ENCODE data around the gene HYAL3.
"Not testable (repeated sequence)": the region's sequence is repeated elsewhere in the genome, so short reads cannot be mapped to it uniquely, and the experiment has no call there.

Gene HYAL3

DNA sequence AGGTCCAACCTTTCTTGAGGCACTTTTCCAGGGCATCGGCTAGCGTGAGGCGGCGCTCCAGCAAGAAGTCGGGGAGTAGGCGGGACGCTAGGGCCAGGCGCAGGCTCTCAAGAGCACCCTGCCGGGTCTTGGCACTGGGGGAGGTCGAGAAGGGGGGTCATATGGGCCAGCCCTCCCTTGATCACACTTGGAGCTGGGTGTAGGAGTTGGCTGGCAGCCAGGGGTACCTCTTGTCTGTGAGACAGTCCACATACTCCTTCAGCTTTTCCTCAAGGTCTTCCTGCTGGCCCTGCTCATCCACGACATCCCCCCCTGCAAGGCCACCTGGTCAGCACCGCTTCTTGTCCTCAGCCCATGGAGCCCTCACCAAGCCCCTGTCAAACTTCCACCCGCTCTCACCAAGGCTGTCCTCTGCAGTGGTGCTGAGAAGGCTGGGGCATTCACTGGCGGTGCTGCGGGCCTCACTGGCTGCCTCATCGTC is 9.0 kb downstream of the HYAL3 start:
- DNase-seq (ENCODE audit: low spot score), result no peak

DNA sequence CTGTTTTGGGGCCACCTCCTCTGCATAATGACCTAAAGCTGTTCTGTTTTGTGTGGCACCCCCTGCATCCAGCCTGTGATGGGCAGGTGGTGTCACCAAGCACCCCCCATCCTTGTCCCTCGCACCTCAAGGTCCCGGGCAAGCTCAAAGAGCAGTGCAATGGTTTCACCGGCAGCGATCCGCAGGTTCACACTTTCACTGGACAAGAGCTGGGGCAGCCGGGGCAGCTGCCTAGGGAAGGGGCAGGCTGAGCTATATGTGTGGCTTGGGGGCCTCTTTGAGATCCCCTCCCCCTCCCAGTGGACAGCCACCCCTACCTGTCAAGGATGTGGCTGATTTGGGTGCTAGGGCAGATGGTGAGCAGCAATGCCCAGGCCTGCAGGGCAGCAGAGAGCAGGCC is 10.1 kb downstream of the HYAL3 start:
- DNase-seq (ENCODE audit: low spot score), result no peak

DNA sequence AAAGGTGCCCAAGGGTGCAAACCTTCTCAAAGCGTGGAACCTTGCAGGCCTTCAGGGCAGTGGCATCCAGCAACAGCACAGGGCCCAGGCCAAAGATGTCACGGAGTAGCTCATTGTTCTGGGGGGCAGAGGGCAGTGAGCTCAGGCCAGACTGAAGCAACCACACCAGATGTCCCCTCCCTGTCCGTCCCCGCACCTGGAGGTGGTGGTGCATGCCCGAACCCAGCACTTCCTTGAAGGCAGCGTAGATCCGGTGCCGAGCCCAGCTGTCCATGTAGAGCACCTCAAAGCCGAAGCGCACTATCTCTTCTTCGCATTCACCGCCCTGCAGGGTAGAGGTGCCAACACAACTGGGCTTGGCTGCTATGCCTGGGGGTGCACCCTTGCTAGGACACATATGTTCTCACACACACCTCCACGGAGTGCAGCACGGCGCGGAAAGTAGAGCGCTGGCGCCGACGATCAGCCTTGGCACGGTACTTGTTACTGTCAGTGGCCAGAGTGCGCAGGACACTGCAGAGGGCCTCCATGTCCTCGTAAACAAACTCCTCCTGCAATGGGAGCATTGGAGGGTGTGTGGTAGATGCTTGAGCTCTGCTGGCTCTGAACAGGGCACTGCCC is 10.7 kb downstream of the HYAL3 start:
- DNase-seq (ENCODE audit: low spot score), result no peak

GRCh38 chr3:50287262-50287661 is 11.9 kb downstream of the HYAL3 start:
- no peak for DNase-seq (ENCODE audit: low spot score)

- DNase-seq (ENCODE audit: low spot score), result no peak
Observed at GRCh38 chr3:50286322-50287227, 12.6 kb downstream of the HYAL3 start.

DNA sequence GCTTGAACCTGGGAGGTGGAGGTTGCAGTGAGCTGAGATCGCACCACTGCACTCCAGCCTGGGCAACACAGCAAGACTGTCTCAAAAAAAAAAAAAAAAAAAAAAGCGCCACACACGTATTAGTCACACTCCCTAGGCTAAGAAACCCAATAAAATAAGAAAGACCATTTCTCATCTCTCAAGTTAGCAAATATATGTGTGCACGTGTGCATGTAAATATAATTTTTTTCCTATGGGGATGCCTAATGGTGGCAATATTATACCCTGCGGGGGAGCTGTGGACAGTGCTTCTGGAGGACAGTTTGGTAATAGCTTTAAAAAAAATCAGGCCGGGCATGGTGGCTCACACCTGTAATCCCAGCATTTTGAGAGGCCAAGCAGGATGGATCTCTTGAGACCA is 15.1 kb downstream of the HYAL3 start:
- DNase-seq (ENCODE audit: low spot score), result not testable (repeated sequence)

- DNase-seq (ENCODE audit: low spot score), result no peak
Observed at GRCh38 chr3:50279255-50280016, 19.8 kb downstream of the HYAL3 start.

DNA sequence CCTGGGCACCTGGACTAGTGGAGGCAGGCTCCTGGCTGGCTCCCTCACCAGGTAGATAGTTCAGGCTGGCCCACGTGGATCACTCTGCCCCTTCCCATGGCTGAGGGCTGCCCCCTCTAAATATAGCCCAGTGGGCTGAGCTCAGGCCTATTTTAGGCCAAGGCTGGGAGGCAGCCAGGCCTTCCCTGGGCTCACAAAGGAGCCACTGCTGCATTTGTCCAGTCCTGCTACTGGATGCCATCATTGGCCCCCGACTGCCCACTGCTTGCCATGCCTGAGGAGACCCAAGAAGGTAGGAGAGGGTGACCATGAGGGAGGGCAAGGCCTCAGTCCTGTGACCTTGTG is 20.4 kb downstream of the HYAL3 start, which contains the start of gene LSMEM2:
Gene LSMEM2 (plus strand): TSS at position 208 of the 345 bp plus-strand sequence. CDS start 27 bp downstream, at position 235.
- no peak for DNase-seq (ENCODE audit: low spot score)

DNA sequence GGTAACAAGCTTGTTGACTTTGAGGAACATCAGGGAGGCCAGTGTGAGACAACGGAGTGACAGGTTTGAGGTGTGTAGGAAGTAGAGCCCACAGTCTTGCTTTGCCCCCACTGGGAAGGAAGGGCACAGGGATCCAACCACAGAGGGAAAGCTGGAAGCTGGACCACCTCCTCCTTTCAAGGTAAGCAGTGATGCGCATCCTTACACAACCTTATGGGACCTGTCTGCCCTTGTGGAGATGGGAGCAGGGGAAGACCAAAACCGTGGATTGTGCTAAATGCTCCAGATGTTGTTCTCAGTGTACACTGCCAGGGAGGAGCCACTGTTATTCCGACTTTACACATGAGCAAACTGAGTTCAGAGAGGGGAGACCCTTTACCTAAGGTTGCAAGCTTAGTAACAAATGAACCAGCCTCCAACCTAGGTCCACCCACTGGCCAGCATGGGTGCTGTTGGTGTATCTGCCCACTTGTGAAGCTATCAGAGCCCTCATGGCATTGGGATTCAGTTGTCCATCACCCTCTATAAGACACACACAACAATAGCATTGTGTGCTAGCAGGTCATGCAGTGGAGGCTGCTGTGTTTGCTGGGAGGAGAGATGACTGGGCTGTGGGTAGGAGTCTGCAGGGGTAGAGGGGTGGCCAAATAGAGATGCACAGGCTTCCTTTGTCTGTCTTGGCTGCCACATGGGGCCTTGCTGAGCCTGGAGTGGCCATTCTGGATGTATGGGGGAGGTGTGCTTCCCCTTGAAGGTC is 20.9 kb downstream of the HYAL3 start:
- no peak for DNase-seq (ENCODE audit: low spot score)

DNA sequence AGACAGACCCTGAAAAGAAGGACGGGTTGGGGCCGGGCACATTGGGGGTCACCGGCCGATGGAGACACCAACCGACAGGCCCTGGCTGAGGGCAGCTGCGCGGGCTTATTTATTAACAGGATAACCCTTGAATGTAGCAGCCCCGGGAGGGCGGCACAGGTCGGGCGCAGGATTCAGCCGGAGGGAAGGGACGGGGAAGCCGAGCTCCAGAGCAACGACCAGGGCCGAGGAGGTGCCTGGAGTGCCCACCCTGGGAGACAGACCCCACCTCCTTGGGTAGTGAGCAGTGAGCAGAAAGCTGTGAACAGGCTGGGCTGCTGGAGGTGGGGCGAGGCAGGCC is 22.5 kb downstream of the HYAL3 start:
- DNase-seq (ENCODE audit: low spot score), result no peak

DNA sequence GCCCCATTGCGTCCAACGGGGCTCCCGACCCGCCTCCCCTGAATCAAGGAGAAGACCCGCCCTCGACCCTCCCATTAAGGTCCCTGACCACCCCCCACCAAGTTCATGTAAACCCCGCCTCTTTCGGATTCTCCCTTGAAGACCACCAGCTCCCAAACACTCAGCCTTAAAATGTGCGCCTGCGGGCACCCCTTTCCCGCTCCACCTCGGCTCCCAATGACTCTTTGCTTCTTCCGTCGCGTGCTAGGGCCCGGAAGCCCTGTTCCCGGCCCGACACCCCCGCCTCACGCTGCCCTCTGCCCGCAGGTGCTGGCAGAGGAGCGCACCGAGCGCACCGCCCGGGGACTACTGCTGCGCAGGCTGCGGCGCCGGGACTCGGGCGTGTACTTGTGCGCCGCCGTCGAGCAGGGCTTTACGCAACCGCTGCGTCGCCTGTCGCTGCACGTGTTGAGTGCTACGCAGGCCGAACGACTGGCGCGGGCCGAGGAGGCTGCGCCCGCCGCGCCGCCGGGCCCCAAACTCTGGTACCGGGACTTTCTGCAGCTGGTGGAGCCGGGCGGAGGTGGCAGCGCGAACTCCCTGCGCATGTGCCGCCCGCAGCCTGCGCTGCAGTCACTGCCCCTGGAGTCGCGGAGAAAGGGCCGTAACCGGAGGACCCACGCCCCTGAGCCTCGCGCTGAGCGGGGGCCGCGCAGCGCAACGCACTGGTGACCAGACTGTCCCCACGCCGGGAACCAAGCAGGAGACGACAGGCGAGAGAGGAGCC is 23.0 kb downstream of the HYAL3 start:
- no peak for DNase-seq (ENCODE audit: low spot score)

- DNase-seq (ENCODE audit: low spot score), result no peak
Observed at GRCh38 chr3:50275141-50275995, 23.8 kb downstream of the HYAL3 start.

DNA sequence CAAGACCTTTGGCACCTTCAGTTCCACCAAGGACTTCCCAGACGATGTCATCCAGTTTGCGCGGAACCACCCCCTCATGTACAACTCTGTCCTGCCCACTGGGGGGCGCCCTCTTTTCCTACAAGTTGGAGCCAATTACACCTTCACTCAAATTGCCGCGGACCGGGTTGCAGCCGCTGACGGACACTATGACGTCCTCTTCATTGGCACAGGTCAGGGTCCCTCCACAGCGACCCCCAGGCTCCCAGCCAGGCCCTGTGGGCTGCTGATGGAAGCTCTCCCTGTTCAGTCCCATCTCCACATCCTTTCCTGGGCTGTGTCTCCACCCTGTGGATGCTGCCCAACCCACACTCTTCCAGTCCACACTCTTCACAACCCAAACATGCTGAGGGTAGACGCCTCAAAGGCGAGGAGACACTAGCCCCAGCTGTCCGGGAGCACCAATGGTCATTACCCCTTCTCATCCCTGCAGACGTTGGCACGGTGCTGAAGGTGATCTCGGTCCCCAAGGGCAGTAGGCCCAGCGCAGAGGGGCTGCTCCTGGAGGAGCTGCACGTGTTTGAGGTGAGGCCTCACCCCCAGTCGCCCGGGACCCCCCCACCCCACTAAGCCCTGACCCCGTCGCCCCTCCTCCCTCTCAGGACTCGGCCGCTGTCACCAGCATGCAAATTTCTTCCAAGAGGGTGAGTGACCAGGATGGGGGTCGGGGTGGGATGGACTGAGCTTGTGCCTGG is 24.7 kb downstream of the HYAL3 start:
- no peak for DNase-seq (ENCODE audit: low spot score)

DNA sequence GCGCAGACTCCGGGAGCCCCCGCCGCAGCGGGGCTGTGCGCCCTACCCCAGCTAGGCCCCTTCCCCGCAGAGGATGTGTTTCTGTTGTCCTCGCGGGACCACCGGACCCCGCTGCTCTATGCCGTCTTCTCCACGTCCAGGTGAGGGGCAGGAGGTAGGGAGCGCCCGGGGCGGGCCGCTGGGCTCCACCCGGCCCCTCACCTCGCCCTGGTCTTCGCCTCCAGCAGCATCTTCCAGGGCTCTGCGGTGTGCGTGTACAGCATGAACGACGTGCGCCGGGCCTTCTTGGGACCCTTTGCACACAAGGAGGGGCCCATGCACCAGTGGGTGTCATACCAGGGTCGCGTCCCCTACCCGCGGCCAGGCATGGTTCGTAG is 25.5 kb downstream of the HYAL3 start:
- DNase-seq (ENCODE audit: low spot score), result no peak

DNA sequence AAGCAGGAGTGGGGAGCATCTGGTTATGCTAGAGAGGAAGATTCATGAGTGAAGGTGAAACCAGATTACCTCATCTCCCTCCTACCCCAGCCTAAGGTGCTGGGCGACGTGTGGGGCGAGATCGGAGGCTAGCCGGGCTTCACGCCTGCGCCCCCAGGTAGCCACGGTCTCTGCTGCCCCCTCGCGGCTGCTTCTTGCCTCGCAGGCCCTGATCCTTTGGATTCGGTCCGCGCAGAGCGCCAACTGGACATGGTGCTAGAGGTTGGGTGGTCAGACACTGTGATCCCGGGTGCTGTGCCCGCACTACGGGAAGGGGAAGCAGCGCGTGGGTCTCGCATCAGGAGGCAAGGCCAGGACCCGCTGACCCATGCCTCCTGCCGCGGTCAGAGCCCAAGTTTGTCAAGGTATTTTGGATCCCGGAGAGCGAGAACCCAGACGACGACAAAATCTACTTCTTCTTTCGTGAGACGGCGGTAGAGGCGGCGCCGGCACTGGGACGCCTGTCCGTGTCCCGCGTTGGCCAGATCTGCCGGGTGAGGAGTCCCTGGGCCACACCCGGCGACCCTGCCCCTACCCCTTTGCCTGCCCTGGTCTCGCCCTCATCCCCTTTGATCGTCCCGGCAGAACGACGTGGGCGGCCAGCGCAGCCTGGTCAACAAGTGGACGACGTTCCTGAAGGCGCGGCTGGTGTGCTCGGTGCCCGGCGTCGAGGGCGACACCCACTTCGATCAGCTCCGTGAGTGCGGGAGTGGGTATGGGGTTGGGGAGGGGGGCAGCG is 26.1 kb downstream of the HYAL3 start:
- DNase-seq (ENCODE audit: low spot score), result peak; percentile 80

DNA sequence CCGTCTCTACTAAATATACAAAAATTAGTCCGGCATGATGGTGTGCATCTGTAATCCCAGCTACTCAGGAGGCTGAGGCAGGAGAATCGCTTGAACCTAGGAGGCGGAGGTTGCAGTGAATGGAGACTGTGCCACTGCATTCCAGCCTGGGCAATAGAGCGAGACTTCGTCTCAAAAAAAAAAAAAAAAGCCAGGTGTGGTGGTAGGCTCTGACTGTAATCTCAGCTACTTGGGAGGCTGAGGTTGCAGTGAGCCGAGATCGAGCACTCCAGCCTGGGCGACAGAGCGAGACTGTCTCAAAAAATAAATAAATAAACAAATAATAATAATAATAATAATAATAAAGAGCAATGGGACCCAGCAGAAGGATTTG is 26.7 kb downstream of the HYAL3 start:
- DNase-seq (ENCODE audit: low spot score), result not testable (repeated sequence)

GRCh38 chr3:50271314-50271936 is 27.8 kb downstream of the HYAL3 start:
- no peak for DNase-seq (ENCODE audit: low spot score)

Data from SW480 (cell line).